ENCODE results near the gene SYAP1.
A peak's percentile ranks its signal among the peaks of the same experiment; 100 is the strongest.

The SYAP1 gene

DNA sequence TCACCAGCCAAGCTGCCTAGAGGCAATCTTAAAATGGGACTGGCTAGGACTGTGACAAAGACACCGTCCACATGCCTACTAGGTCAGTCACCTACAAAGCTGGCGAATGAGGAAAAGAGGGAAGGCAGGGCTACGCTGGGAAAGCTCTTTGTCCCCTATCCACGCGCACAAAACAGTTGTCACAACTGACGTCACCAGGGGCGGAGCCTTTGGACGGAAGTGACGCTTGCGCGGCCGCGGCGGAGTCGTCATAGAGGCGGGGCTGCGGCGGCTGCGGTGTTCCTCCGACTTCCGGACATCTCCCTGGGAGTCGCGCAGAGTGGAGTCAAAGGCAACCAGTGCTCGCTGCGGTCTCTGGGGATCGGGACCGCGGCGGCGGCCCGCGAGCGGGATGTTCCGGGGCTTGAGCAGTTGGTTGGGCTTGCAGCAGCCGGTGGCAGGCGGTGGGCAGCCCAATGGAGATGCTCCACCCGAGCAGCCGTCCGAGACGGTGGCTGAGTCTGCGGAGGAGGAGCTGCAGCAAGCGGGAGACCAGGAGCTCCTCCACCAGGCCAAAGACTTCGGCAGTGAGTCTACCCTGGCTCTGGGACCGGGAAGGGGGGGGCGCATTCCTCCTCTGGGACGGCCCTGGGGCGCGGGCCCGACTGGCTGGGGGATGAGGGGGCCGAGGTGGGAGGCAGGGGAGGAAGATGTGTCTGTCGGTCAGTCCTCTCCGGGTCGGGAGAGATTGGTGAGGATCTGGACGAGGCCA lies at the start of gene SYAP1:
TSS of gene SYAP1 (plus strand) at position 279 of the 751 bp plus-strand sequence. CDS start at position 392, 113 bp downstream.
- TF ChIP-seq, protein P1, sequence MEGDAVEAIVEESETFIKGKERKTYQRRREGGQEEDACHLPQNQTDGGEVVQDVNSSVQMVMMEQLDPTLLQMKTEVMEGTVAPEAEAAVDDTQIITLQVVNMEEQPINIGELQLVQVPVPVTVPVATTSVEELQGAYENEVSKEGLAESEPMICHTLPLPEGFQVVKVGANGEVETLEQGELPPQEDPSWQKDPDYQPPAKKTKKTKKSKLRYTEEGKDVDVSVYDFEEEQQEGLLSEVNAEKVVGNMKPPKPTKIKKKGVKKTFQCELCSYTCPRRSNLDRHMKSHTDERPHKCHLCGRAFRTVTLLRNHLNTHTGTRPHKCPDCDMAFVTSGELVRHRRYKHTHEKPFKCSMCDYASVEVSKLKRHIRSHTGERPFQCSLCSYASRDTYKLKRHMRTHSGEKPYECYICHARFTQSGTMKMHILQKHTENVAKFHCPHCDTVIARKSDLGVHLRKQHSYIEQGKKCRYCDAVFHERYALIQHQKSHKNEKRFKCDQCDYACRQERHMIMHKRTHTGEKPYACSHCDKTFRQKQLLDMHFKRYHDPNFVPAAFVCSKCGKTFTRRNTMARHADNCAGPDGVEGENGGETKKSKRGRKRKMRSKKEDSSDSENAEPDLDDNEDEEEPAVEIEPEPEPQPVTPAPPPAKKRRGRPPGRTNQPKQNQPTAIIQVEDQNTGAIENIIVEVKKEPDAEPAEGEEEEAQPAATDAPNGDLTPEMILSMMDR (conservative IDR thresholded peaks at IDR 0.05; ENCODE audit: low read depth, low read length) = no peak
- DNase-seq (ENCODE audit: low read depth) = peak; percentile 92
- peak within 1 kb of the TSS; percentile 89 for H3K4me3 ChIP-seq (ENCODE audit: low read length)

DNA sequence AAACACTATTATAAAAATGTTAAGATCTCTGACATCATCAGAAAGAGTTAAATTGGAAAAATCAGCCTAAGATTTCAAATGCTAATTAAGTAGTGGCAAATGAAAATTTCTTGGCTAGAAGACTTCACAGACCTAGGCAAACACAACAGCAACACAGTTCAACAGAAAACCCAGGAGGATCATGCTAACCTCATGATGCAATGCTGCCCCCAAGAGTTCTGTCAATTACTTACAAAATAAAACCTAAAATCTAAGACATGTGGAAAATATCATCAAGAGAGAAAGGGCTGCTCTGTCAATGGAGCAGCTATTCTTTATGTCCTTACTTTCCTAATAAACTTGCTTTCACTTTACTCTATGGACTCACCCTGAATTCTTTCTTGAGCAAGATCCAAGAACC lies 48.4 kb upstream of the SYAP1 start:
- DNase-seq (ENCODE audit: low read depth) = no peak
- TF ChIP-seq, protein P1 (conservative IDR thresholded peaks at IDR 0.05; ENCODE audit: low read depth, low read length) = peak; percentile 37

DNA sequence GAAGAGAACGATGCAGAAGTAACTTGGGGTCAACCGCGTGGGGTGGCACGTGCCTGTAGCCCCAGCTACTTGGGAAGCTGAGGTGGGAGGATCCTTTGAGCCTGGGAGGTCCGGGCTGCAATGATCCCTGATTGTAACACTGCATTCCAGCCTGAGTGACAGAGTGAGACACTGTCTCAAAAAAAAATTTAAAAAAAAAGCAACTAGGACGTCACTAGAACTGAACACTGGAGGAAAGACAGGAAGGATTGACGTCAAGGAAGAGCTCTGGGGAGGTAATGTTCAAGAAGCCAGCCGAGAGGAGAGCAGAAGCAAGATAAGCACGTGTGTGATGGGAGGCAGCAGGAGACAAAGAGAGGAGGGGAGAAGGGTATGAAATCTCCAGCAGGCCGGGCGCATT lies 40.7 kb upstream of the SYAP1 start:
- no peak overlapping the region for H3K4me3 ChIP-seq (ENCODE audit: low read length)
- DNase-seq (ENCODE audit: low read depth) = no peak
- TF ChIP-seq, protein P1 (conservative IDR thresholded peaks at IDR 0.05; ENCODE audit: low read depth, low read length) = no peak

More for the DNA sequence above, 48.4 kb upstream of the SYAP1 start:
- no peak overlapping the region for H3K4me3 ChIP-seq (ENCODE audit: low read length)

- no peak overlapping the region for H3K4me3 ChIP-seq (ENCODE audit: low read length)
- TF ChIP-seq, protein P1 (conservative IDR thresholded peaks at IDR 0.05; ENCODE audit: low read depth, low read length) = no peak
- DNase-seq (ENCODE audit: low read depth) = no peak
These were observed 36.3 kb upstream of the SYAP1 start for GRCh38 chrX:16683007-16683664.

GRCh38 chrX:16687514-16687913 lies 31.9 kb upstream of the SYAP1 start:
- TF ChIP-seq, protein P1 (conservative IDR thresholded peaks at IDR 0.05; ENCODE audit: low read depth, low read length) = no peak
- no peak overlapping the region for H3K4me3 ChIP-seq (ENCODE audit: low read length)
- peak; percentile 44 for DNase-seq (ENCODE audit: low read depth)

GRCh38 chrX:16695079-16695676 lies 24.2 kb upstream of the SYAP1 start:
- no peak for DNase-seq (ENCODE audit: low read depth)
- TF ChIP-seq, protein P1 (conservative IDR thresholded peaks at IDR 0.05; ENCODE audit: low read depth, low read length) = peak; percentile 97
- H3K4me3 ChIP-seq (ENCODE audit: low read length) = no peak overlapping the region
